SK-N-SH treated with all-trans-retinoic acid at 6 μM for 48 hours (cell line): ENCODE results near the gene ARHGAP22.

Source experiments
- ESRRG ChIP-seq: fragments of 250-450 bp; sonication (Bioruptor Pico); IDR thresholded peaks from 2 replicates; pipeline ENCODE4 v1.6.1; 2021; ENCODE audit warnings: mild to moderate bottlenecking
- RARB ChIP-seq: fragments of 250-450 bp; sonication (Bioruptor Pico); IDR thresholded peaks from 2 replicates; pipeline ENCODE4 v1.8.0; 2021; ENCODE audit warnings: mild to moderate bottlenecking, moderate library complexity
- TOX ChIP-seq: fragments of 250-450 bp; sonication (Bioruptor Pico); IDR thresholded peaks from 2 replicates; pipeline ENCODE4 v1.8.0; 2021; ENCODE audit warnings: mild to moderate bottlenecking, moderate library complexity, borderline replicate concordance
- ZFP3 ChIP-seq: fragments of 250-450 bp; sonication (Bioruptor Pico); IDR thresholded peaks from 2 replicates; pipeline ENCODE4 v1.5.0; 2020; ENCODE audit warnings: mild to moderate bottlenecking, moderate library complexity
- ZFP30 ChIP-seq: fragments of 450-650 bp; formaldehyde crosslinking; IDR thresholded peaks from 2 replicates; pipeline ENCODE4 v1.5.0; 2022; ENCODE audit warnings: mild to moderate bottlenecking, moderate library complexity
- ZNF565 ChIP-seq: fragments of 450-650 bp; formaldehyde crosslinking; conservative IDR thresholded peaks from 2 replicates; pipeline ENCODE4 v1.5.0; 2020; ENCODE audit warnings: low read depth, mild to moderate bottlenecking, moderate library complexity
- ZNF8 ChIP-seq: fragments of 450-650 bp; formaldehyde crosslinking; IDR thresholded peaks from 2 replicates; pipeline ENCODE4 v1.5.0; 2020; ENCODE audit warnings: mild to moderate bottlenecking, moderate library complexity
- TF ChIP-seq, protein P1 (sequence below): fragments of 250-450 bp; sonication (Bioruptor Pico); IDR thresholded peaks from 2 replicates; pipeline ENCODE4 v1.8.0; 2020; ENCODE audit warnings: mild to moderate bottlenecking, moderate library complexity, borderline replicate concordance
- TF ChIP-seq, protein P2 (sequence below): fragments of 250-450 bp; sonication (Bioruptor Pico); IDR thresholded peaks from 2 replicates; pipeline ENCODE4 v1.5.1; 2020; ENCODE audit warnings: low read depth, mild to moderate bottlenecking, moderate library complexity

DNA sequence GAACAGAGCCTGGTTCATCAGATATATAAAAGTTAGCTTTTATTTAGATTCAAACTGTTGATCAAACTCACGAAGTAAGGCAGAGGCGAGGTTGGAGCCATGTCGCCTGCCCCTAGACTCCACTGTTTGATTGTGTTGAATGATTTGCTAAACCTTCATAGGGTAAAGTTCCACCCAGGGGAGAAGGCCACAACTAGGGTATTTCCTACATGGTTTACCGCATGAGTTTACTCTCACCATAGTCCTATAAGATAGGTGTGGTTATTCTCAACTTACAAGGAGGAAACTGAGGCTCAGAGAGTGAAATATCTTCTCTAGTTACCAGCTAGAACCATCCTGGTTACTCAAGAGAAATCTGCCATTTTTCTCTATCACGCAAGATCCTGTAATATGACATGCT is 31.8 kb downstream of the ARHGAP22 start:
- TF ChIP-seq ESRRG (CRISPR knock-in tag), result no peak
- TF ChIP-seq, protein P1, sequence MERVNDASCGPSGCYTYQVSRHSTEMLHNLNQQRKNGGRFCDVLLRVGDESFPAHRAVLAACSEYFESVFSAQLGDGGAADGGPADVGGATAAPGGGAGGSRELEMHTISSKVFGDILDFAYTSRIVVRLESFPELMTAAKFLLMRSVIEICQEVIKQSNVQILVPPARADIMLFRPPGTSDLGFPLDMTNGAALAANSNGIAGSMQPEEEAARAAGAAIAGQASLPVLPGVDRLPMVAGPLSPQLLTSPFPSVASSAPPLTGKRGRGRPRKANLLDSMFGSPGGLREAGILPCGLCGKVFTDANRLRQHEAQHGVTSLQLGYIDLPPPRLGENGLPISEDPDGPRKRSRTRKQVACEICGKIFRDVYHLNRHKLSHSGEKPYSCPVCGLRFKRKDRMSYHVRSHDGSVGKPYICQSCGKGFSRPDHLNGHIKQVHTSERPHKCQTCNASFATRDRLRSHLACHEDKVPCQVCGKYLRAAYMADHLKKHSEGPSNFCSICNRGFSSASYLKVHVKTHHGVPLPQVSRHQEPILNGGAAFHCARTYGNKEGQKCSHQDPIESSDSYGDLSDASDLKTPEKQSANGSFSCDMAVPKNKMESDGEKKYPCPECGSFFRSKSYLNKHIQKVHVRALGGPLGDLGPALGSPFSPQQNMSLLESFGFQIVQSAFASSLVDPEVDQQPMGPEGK (CRISPR knock-in tag), result no peak
- TF ChIP-seq, protein P2, sequence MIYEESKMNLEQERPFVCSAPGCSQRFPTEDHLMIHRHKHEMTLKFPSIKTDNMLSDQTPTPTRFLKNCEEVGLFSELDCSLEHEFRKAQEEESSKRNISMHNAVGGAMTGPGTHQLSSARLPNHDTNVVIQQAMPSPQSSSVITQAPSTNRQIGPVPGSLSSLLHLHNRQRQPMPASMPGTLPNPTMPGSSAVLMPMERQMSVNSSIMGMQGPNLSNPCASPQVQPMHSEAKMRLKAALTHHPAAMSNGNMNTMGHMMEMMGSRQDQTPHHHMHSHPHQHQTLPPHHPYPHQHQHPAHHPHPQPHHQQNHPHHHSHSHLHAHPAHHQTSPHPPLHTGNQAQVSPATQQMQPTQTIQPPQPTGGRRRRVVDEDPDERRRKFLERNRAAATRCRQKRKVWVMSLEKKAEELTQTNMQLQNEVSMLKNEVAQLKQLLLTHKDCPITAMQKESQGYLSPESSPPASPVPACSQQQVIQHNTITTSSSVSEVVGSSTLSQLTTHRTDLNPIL (CRISPR knock-in tag), result no peak
- no peak for TF ChIP-seq RARB (CRISPR knock-in tag)
- no peak for TF ChIP-seq TOX (CRISPR knock-in tag)
- TF ChIP-seq ZFP3, result no peak
- no peak for TF ChIP-seq ZFP30 (CRISPR knock-in tag)
- no peak for TF ChIP-seq ZNF565 (CRISPR knock-in tag)
- no peak for TF ChIP-seq ZNF8
